Esophagus squamous epithelium (tissue), 5 donors: ENCODE measurements around the gene FBXO38. TPM values are rescaled to one million over a fixed set of nuclear protein-coding genes. Genes with fewer than 3 reads are reported as not detected.

Source experiments
- DNase-seq: peaks from one replicate; lab custom pipeline; 2025; lab: John Stamatoyannopoulos, UW
- H3K27ac ChIP-seq, 4 donors: fragments of 200-600 bp; sonication (generic); one replicate each; pipeline ENCODE4 v1.5.1; 2016 to 2019; ENCODE audit warnings: mild to moderate bottlenecking in 1 of 4
- H3K27me3 ChIP-seq, 4 donors: fragments of 200-600 bp; sonication (generic); 1 replicate in 3 of 4; 2 replicates in 1 of 4; pipeline versions ENCODE4 v1.5.1 to v1.6.0; 2017 to 2021; ENCODE audit warnings: antibody characterized with exemption in 1 of 4
- H3K36me3 ChIP-seq, 3 donors: fragments of 200-600 bp; sonication (generic); one replicate each; pipeline ENCODE4 v1.5.1; 2016 to 2019
- H3K4me1 ChIP-seq, 3 donors: fragments of 200-600 bp; sonication (generic); one replicate each; pipeline ENCODE4 v1.5.1; 2017 to 2019
- H3K4me3 ChIP-seq, 4 donors: fragments of 200-600 bp; sonication (generic); 1 replicate in 3 of 4; 2 replicates in 1 of 4; pipeline ENCODE4 v1.5.1; 2016 to 2019; ENCODE audit warnings: mild to moderate bottlenecking in 2 of 4, moderate library complexity in 1 of 4
- H3K9me3 ChIP-seq, 3 donors: fragments of 200-600 bp; sonication (generic); one replicate each; pipeline ENCODE4 v1.5.1; 2016 to 2019
- POLR2A ChIP-seq, 4 donors: fragments of 450-650 bp; IDR thresholded peaks; one replicate each; pipeline ENCODE4 v1.6.1; 2017; ENCODE audit warnings: antibody characterized with exemption in 4 of 4, mild to moderate bottlenecking in 4 of 4, moderate library complexity in 3 of 4
- WGBS, 2 donors: methylation state at CpG; one replicate each; pipeline ENCODE4 v1.1.5; 2018; 5-methylcytosine and 5-hydroxymethylcytosine counted together
- intact Hi-C: fragments of 100-400 bp; cut with DNase I; formaldehyde crosslinking; loops from one replicate; pipeline ENCODE4 v1.15.0; 2022
- total RNA-seq, 4 donors: library from RNA; depleted of rRNA; stranded (reverse); fragments of >200 nt; gene quantifications; one replicate each; pipeline ENCODE4 v1.1.0, GENCODE V29; 2016
- TF ChIP-seq, protein P1 (sequence below), 6 experiments: fragments of 450-650 bp in 4 of 6; fragments of 200-600 bp in 2 of 6; sonication (generic) in 2 of 6; IDR thresholded peaks; one replicate each; pipeline ENCODE4 v1.5.1; 2016 to 2019; ENCODE audit warnings: antibody characterized with exemption in 6 of 6, mild to moderate bottlenecking in 4 of 6, moderate library complexity in 4 of 6
- donor health status: DM: yes; HTN: yes; CAD: no.

FBXO38 gene
- total RNA-seq, 4 donors from 2014 or later, result 15.0 to 42.0 (median 32.1) TPM

GRCh38 chr5:148471379-148471778 is 87.6 kb downstream of the FBXO38 start:
- Histone ChIP-seq H3K9me3 (no peaks in the 10 kb centered on the region), H3K27ac (no peak overlapping the region), H3K4me3 (no peak overlapping the region), H3K4me1 (peaks cover 0 to 7% (median 0%) of the 10 kb centered on the region in 3 donors), H3K27me3 (peaks cover 0 to 1% (median 0%) of the 10 kb centered on the region in 4 donors), H3K36me3 (no peaks in the 10 kb centered on the region)
- no peak for DNase-seq
- 75 to 81% methylated on average over 2 of the region's 2 CpGs for WGBS, 2 donors
- TF ChIP-seq, protein P1, sequence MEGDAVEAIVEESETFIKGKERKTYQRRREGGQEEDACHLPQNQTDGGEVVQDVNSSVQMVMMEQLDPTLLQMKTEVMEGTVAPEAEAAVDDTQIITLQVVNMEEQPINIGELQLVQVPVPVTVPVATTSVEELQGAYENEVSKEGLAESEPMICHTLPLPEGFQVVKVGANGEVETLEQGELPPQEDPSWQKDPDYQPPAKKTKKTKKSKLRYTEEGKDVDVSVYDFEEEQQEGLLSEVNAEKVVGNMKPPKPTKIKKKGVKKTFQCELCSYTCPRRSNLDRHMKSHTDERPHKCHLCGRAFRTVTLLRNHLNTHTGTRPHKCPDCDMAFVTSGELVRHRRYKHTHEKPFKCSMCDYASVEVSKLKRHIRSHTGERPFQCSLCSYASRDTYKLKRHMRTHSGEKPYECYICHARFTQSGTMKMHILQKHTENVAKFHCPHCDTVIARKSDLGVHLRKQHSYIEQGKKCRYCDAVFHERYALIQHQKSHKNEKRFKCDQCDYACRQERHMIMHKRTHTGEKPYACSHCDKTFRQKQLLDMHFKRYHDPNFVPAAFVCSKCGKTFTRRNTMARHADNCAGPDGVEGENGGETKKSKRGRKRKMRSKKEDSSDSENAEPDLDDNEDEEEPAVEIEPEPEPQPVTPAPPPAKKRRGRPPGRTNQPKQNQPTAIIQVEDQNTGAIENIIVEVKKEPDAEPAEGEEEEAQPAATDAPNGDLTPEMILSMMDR (IDR thresholded peaks at IDR 0.05), result no peak
- no peak for TF ChIP-seq POLR2A (IDR thresholded peaks at IDR 0.05)
- intact Hi-C loops, result no loop called here

GRCh38 chr5:148474025-148474511 is 90.3 kb downstream of the FBXO38 start:
- intact Hi-C loops, result no loop called here
- no peak for TF ChIP-seq POLR2A (IDR thresholded peaks at IDR 0.05)
- TF ChIP-seq, protein P1 (IDR thresholded peaks at IDR 0.05), result no peak
- Histone ChIP-seq H3K27me3 (peaks cover 0 to 19% (median 0%) of the 10 kb centered on the region in 4 donors), H3K4me3 (no peak overlapping the region), H3K27ac (peak overlapping the region in 1 of 4 donors; percentile 40), H3K9me3 (no peaks in the 10 kb centered on the region), H3K4me1 (peaks cover 0 to 6% (median 0%) of the 10 kb centered on the region in 3 donors), H3K36me3 (no peaks in the 10 kb centered on the region)
- WGBS, 2 donors, result 68 to 69% methylated on average over 8 of the region's 8 CpGs
- DNase-seq, result no peak

- peaks cover 0 to 19% (median 0%) of the 10 kb centered on the region in 4 donors for H3K27me3 ChIP-seq
- TF ChIP-seq, protein P1 (IDR thresholded peaks at IDR 0.05), result no peak
- no peak for TF ChIP-seq POLR2A (IDR thresholded peaks at IDR 0.05)
- DNase-seq, result no peak
- intact Hi-C loops, result no loop called here
- WGBS, 2 donors, result 63 to 70% methylated on average over 3 of the region's 3 CpGs
- H3K27ac ChIP-seq, result no peak overlapping the region
- no peaks in the 10 kb centered on the region for H3K4me1 ChIP-seq
- H3K9me3 ChIP-seq, result no peaks in the 10 kb centered on the region
- no peaks in the 10 kb centered on the region for H3K36me3 ChIP-seq
- no peak overlapping the region for H3K4me3 ChIP-seq
These were observed 92.5 kb downstream of the FBXO38 start for GRCh38 chr5:148476302-148476701.

DNA sequence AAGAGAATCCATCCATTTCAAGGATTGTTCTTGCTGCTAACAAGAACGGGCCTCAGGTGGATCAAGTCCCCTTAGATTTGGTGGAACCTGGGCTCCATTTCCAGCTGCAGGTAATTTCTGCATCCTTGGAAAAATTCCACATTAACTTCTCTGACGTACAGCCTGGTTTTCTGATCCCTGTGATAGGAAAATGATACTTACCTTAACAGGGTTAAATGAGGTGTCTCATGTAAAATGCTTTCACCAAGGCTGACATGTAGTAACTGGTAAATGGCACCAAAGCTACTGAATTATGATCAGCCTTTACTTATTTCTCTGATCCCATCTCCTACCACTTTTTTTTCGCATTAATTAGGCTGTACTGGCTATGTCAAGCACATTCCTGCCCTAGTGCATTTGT is 93.7 kb downstream of the FBXO38 start:
- no peak overlapping the region for H3K4me3 ChIP-seq
- H3K27ac ChIP-seq, result no peak overlapping the region
- TF ChIP-seq POLR2A (IDR thresholded peaks at IDR 0.05), result no peak
- TF ChIP-seq, protein P1 (IDR thresholded peaks at IDR 0.05), result no peak
- 53 to 59% methylated on average over 3 of the region's 3 CpGs for WGBS, 2 donors
- H3K9me3 ChIP-seq, result no peaks in the 10 kb centered on the region
- H3K27me3 ChIP-seq, result peaks cover 0 to 19% (median 0%) of the 10 kb centered on the region in 4 donors
- DNase-seq, result no peak
- no peaks in the 10 kb centered on the region for H3K36me3 ChIP-seq
- intact Hi-C loops, result no loop called here
- H3K4me1 ChIP-seq, result no peaks in the 10 kb centered on the region

DNA sequence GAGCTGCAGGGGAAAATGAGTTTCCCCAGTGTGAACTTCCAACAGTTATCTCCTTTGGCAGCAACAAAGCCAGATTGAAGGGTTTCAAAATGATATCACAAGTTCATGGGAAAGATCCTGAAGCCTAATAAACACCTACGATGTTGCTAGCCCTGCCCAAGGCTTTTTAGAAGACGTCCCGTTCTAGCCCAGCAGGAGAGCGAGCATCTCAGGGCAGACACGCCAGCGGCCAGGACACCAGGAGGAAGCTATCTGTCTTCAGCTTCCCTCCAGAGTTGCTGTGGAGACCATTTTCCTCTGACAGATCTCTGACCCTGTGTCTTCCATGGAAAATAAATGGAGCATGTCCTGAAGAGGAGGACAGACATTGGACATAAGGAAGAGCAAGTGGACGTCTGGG is 98.4 kb downstream of the FBXO38 start:
- no peak for DNase-seq
- H3K4me1 ChIP-seq, result no peaks in the 10 kb centered on the region
- intact Hi-C loops, result no loop called here
- no peak overlapping the region for H3K4me3 ChIP-seq
- TF ChIP-seq, protein P1 (IDR thresholded peaks at IDR 0.05), result no peak
- no peak for TF ChIP-seq POLR2A (IDR thresholded peaks at IDR 0.05)
- H3K36me3 ChIP-seq, result no peaks in the 10 kb centered on the region
- H3K9me3 ChIP-seq, result no peaks in the 10 kb centered on the region
- 44 to 56% methylated on average over 3 of the region's 7 CpGs for WGBS, 2 donors
- peaks cover 0 to 17% (median 0%) of the 10 kb centered on the region in 4 donors for H3K27me3 ChIP-seq
- H3K27ac ChIP-seq, result no peak overlapping the region
